Right ventricle myocardium superior (tissue), 1 donor: Measurements from ENCODE around the gene PPP2R2C. TPM values are rescaled to one million over a fixed set of nuclear protein-coding genes. Genes with fewer than 3 reads are reported as not detected.

Experiments used
- ATAC-seq: fragments of 200-7000 bp; cut with Tn5 transposase; one replicate; pipeline ENCODE4 v1.9.1; 2020; ENCODE audit warnings: mild to moderate bottlenecking; ENCODE audit not compliant: poor library complexity
- DNase-seq: peaks from one replicate; pipeline ENCODE4 v3.0.0-alpha.2; 2020
- intact Hi-C: fragments of 100-400 bp; cut with DNase I; formaldehyde crosslinking; loops from one replicate; pipeline ENCODE4 v1.11.2; 2022
- long read RNA-seq: library from polyadenylated mRNA; unstranded; transcript quantifications from one replicate; pipeline ENCODE4 v2.0.0, GENCODE V29; 2021
- total RNA-seq: library from RNA; stranded (reverse); fragmentation: NEBNext Ultra II Directional; extraction: Animal tissue kit (Norgen Biotek cat#: 25700); gene quantifications from one replicate; pipeline ENCODE4 v1.2.1, GENCODE V29; 2021
- donor health status: DM: no; HTN: yes; CAD: no; lungs with severe emphysema.

PPP2R2C gene
- 8.1 TPM for total RNA-seq
- long read RNA-seq, partial matches to known transcripts, result 0 of 2 reads
- long read RNA-seq, other reads (novel, unspliced or antisense), result 2 of 2 reads

DNA sequence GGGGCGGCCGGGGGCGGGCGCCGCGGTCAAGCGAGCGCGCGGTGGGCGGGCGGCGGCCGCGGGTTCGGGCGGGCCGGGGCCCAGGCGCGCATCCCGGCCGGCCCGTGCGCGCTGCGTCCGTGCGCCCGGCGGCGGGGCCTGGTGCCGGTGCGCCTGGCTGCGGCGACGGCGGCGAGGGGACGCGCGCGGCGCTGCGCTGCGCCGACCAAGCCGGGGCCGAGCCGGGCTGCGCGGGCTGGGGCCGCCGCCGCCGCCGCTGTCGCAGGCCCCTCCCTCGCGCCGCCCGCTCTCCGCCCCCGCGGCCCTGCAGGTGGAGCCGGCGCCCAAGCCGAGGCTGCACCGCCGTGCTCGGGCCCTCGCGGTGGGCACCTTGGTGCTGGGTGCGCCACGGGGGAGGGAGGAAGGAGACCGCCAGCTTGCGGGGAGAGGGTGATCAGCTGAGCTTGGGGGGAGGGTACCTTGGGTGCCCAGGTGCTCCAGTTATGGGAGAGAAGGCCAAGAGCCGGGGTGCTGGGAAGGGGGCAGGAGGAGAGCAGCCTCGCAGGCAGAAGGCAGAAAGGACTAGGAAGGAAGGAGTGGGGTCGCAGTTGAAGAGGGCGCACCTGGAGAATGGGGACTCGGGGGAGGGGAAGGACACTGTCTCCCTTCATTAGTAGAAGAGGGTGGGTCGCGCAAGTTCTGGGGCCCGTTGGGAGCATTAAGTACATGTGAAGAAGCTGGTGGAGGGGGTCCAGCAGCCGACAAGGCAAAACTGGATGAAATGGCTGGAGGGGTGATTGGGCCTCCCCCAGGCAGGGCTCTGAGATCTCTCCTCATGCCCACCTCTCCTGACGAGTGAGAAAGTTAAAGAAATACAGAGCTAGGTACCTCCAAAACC, at the start of gene PPP2R2C:
Gene PPP2R2C (minus strand): TSS at position 228 of the 877 bp plus-strand sequence. CDS start 385 bp downstream, outside the sequence.
- ATAC-seq (peak; percentile 31), DNase-seq (no peak)
- intact Hi-C loops, result no loop called here

DNA sequence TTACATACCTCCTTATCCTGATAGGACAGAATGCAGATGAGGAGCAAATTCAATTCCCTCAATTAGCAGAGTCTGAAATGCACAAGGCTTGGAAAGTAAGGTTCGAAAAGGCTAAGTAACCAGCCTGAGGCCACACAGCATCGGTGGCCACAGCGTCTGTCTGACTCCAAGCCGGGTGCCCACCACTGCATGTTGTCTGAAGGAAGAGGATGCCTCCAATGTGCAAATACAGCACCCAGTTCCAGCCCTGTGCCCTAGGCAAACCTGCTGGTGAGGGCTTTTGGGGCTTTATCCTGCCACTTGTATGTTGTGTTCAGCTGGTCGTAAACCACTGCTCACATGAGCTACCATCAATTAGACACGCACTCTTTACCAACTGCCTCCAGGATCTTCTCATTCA, 48.6 kb upstream of the PPP2R2C start:
- no peak for DNase-seq
- intact Hi-C loops, result no loop called here
- ATAC-seq, result no peak

DNA sequence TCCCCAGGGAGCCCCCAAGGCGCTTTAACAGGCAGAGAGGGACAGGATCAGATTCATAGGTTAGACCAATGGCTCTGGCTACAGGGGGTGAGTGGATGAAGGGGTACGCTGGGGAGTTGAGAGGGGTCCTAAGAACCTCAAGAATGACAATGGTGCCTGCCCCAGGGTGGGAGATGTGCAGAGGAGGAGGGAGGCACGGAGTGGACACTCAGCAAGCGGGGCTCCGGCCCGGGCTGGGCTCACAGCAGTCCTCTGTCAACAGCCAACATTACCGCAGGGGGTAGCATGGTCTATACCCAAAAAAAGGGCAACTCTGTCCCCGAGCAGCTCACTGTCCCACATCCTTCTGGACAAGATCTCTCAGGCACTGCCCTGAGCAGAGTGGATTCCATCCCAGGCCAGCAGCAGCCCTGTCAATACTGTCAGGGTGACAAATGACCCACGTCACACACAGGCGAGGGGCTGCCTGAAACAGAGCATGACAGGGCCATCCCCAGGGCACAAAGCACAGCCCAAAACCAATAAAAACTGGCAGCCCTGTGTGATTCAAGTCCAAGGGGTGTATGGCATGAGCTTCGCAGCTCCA, 47.7 kb upstream of the PPP2R2C start:
- intact Hi-C loops, result no loop called here
- DNase-seq, result no peak
- no peak for ATAC-seq

DNA sequence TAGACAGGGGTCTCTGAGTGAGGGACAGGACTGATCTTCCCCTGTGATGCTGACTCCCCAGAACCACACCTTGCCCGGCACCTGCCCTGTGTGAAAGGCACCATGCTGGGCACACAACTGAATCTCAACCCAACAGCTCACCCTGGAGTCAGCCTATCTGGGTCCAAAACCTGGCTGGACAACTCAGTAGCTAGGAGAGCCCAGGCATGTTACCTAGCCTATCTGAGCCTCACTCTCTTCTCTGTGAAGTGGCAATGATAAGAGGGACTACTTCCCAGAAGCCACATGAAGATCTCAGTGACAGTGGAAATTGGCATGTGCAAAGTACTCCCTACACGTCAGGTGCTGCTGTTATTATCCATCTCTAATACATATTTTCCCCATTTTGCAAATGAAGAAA, 44.8 kb upstream of the PPP2R2C start:
- DNase-seq, result no peak
- ATAC-seq, result peak; percentile 43
- intact Hi-C loops, result no loop called here

DNA sequence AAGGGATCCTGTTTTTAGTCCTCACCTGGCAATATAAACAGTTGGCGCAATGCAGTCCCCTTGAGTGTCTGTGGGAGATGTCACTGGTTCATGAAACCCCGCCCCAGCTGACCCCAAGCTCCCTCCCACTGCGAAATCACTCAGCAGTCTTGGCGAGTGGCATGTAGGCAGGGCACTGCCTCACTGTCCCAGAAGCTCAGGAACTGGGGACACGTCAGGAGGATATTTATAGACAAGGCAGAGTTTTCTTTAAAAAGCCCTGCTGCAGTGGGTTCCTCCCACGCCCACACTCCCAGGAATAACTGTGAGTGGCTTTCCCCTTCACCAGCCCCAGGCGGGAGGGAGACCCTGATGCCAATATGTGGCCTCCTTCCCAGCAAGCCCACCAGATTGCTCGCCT, 44.3 kb upstream of the PPP2R2C start:
- ATAC-seq (peak; percentile 92), DNase-seq (no peak)
- intact Hi-C loops, result no loop called here

DNA sequence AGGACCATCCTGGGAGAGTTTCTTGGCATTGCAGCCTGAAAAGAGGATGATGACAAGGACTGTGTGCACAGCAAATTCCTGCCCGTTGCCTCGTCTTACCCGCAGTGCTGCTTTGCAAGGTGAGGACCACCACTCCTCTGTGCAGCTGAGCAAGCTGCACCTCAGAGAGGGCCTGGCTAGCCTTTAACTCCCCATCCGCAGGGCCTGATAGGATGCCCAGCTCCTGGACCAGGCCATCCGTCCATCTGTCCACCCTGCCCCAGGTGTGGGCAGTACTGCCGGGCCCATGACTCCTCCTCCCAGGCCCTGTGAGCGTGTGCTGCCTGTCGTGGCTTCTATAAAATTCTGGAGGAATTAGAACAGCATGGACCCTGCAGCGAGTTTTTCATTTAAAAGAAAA, 43.9 kb upstream of the PPP2R2C start:
- intact Hi-C loops, result no loop called here
- no peak for ATAC-seq
- DNase-seq, result no peak

DNA sequence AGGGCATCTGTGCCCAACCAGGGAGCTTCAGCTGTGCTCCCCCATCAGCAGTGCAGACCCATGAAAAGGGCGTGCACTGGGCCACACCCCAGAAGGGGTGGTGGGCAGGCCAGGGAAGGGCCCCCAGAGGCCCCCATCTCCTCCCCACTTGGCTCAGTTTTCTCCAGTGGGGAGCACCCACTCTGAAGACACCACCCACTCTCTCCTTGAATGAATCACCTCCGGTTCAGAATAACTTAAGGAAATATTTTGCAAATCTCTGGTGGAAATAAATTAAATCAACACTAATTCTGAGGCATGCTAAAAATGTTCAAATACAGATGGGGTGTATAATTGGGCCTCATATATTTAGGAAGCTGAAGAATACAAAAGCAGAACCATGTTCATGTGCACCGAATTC, 41.3 kb upstream of the PPP2R2C start:
- DNase-seq (no peak), ATAC-seq (no peak)
- intact Hi-C loops, result no loop called here

DNA sequence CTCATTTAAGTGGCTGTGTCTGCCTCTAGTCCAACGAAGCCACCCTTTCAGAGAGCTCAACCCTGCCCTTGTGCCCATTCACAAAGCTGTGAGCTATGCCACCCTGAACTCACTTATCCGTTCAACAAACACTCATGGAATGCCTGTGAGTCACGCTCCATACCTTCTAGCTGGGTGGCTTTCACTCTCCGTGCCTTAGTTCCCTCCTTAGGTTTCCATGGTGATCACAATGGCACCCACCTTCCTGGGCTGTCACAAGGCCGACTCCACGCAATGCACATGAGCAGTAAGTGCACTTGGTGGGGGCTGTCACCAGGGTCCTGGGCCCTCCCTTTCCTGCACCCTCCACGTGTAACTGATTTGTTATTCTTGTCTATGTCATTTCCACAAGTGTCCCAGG, 37.2 kb upstream of the PPP2R2C start:
- intact Hi-C loops, result no loop called here
- ATAC-seq, result no peak
- DNase-seq, result no peak

DNA sequence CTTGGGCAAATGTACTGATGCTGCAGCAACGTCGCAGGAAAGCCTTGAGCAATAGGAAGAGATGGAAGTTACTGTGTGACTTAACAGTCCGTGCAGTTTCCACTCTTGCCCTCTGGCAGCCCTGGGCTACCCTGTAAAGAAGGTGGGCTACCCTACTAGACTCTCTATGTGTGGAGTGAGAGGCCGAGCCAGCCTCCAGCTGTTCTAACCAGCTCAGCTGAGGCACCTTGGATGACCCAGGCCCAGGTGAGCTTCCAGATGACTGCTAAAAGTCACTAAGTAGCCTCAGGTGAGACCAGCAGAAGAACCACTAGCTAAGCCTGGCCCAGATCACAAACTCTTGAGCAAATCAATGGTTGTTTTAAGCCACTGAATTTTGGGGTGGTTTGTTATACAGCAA, 34.9 kb upstream of the PPP2R2C start:
- intact Hi-C loops, result no loop called here
- ATAC-seq, result no peak
- DNase-seq, result no peak

DNA sequence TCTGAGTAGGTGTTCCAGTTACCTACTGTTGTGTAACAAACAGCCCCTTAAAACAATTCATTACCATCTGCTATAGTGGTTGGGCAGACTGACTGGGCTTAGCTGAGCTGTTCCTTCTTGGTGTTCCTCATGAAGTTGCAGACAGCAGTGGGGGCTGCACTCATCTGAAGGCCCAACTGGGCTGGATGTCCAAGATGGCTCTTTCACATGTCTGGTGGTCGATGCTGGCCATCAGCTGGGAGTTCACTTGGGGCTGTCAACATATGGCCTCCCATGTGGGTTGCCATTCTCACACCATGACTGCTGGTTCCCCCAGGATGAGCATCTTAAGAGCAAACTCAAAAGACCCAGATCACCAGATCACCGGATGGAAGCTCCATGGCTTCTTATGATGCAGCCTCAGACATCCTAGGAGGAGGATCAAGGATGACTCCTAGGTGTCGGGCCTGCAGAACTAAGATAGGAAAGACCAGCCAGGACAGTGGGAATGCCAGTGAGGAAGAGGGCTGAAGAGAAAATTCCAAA, 34.3 kb upstream of the PPP2R2C start:
- intact Hi-C loops, result no loop called here
- no peak for DNase-seq
- ATAC-seq, result no peak

DNA sequence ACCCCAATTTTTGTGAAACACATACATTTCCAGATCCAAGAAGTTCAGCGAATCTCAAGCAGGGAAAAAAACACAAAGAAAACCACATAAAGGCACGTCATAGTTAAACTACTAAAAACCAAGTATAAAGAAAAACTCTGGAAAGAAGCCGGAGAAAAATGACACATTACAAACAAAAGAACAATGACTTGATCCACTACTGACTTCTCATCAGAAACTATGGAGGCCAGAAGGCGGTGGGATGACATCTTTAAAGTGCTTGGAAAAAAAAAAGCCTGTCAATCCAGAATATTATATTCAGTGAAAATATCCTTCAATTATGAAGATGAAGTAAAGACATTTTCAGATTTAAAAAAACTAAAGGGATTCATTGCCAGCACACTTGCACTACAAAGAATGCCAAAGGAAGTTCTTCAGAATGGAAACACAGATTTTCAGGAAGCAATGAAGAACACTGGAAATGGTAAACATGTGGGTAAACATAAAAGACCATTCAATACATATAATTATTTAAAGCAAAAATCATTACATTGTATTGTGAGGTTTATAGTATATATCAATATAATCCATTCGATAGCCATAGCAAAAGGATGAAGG, 32.6 kb upstream of the PPP2R2C start:
- ATAC-seq (no peak), DNase-seq (no peak)
- intact Hi-C loops, result no loop called here

DNA sequence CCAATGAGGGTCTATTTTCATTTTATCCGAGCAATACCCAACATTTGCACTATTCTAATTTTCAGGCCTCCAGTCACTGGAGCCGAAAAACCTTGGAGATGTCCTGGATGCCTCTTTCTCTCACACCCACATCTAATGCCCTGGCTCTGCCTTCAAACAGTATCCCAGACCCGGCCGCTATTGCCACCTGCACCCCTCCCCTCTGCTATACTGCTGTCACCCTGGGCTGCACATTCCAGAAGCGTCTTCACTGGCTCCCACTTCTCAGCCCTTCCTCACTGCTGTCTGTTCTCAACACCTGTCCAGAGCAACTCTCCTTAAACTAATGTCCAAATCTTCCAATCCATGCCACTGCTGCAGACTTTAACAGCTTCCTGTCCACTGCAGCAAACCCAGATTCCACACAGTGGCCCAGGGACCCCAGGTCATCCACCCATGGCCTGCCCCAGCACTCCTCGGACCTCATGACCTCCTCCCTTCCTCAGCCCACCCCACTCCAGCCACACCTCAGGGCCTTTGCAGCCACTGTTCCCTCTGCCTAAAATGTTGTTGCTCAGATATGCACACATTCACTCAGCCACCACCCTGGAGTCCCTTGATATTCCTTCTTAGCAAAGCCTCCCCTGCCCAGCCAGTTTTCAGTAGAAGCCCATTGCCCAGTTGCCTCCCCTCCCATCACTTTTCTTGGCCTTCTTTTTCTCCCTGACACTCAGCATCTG, 30.5 kb upstream of the PPP2R2C start:
- ATAC-seq, result no peak
- intact Hi-C loops, result no loop called here
- DNase-seq, result no peak

DNA sequence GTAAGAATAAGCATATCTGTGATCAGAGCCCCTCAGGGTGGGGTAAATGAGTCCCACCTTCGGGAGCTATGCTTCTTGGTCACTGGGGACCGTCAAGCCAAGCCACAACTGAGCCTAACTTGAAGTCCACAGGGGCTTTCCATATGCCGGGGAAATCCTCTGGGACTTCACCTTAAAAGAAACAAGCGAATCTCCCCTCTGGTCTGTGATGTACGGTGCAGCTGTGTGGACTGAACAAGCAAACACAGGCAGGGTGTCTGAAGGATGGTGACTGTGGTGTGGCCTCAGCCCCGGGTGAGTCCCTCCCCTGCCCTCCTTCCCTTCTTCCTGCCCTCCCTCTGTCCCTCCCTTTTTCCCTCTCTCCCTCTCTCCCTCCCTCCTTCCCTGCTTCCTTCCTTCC, 29.7 kb upstream of the PPP2R2C start:
- no peak for DNase-seq
- intact Hi-C loops, result no loop called here
- no peak for ATAC-seq

DNA sequence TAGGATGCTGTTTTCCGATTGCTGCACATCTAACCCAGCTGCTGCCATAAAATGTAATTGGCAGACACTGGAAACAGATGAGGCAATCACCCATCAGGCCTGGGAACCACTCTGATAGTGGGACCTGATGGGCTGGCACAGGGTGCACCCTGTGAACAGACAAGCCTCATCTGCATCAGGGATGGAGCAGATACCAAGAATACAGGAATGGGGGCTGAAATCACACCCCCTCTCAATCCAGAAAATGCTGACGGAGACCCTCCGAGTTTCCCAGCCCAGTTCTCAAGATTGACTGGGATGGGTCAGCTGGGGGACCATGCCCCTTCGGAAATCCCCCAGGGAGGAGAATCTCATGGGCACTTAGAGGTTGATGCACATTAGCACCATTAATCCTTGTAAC, 28.8 kb upstream of the PPP2R2C start:
- intact Hi-C loops, result no loop called here
- ATAC-seq, result no peak
- DNase-seq, result no peak

DNA sequence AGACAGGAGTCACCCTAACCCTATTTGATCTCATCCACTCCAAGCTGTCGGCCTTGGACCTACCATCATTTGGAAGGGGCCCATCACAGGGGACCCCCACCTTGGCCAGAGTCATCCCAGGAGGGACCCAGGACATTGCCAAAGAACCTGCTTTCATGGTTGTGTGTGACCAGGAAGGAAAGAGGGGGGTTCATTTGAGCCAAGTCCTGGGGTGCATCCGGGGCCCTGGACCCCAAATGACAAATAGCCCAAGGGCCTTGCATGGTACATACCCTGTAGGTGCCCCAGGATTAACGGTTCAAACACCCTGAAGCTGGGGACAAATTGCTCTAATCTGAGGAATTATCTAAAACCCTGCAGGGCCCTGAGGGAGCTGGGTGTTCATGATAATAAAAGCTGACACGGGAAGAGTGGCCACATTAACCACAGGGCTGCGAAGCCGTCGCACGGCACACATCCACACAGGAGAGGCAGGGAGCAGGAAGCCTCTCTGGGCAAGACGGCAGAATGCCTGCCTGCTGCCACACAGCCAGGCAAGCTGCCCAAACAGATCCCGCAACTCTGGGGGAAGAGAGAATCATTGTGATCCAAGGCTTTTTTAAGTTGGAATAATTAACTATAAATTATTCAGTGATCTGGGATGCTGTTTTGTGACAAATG, 28.2 kb upstream of the PPP2R2C start:
- DNase-seq, result no peak
- ATAC-seq, result no peak
- intact Hi-C loops, result no loop called here

DNA sequence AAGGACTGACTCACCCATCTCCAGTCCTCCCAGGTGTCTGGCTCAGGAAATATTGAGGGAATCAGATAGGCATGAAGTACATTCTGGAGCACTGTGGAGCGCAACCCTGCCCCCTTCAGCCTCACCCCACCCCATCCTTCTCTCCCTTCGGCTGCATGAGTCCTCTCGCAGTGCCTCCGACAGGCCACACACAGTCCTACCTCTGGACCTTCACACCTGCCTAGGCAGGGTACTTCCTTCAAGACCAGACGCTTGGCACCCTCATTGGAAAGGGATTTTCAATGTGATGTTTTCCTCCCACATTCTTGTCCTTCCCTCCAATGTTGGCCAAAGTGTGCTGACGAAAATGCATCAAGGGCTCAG, 26.8 kb upstream of the PPP2R2C start:
- DNase-seq (no peak), ATAC-seq (no peak)
- intact Hi-C loops, result no loop called here

DNA sequence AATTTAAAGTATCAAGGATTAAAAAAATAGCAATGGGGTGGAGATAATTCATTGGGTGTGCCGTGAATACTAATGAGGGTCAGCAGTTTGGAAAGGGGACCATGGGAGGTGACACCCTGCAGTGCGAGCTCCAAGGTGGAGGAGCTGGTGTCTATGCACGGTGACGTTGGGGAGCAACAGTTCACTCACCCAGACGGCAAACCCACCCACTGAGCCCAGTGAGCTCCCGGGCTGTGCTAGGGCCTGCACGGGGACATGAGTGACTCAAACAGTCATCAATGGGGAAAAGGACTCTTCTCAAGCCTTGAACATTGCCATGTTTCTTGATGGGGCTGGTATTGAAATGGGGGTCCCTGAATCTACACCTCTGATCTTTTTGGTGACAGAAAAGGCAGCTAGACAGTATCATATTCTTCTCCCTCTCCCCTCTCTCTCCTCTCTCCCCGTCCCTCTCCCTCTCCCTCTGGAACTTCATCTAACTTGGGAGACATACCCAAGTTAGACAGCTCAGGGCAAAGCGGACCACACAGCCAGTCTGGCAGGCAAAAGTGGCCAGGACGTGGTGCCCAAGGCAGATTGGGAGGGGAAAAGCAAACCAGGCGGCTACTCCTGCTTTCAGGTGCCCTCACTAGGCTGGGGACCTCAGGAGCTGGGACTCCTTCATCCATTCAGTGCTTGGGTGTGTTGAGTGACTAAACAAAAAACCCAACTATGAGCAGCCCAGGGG, 26.3 kb upstream of the PPP2R2C start:
- DNase-seq (no peak), ATAC-seq (no peak)
- intact Hi-C loops, result no loop called here

DNA sequence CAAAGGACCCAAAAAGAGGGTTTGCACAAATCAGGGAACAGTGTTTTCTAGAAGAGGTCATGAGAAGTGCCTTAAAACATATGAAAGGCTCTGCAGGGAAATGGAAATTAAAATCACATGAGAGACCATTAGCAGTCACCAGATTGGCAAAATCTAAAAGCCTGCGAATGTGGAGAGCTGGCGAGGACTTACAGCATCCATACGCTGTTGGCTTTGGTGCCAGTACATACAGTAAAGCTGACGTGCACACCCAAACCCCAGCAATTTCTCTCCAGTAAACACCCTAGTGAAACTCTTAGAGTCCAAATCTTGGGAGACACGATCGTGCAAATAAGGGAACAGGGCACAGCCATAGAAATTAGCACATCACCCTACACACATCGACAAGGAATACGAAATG, 25.4 kb upstream of the PPP2R2C start:
- DNase-seq (no peak), ATAC-seq (no peak)
- intact Hi-C loops, result no loop called here
